Keratinocyte (primary cell): ENCODE measurements around the gene TMEM37. TPM values are rescaled to one million over a fixed set of nuclear protein-coding genes. Genes with fewer than 3 reads are reported as not detected.

Source experiments
- DNase-seq: peaks from one replicate; pipeline ENCODE4 v3.0.0-alpha.2; 2011; ENCODE audit warnings: low read depth, missing footprints, low spot score
- FAIRE-seq: peaks from 2 replicates; lab custom pipeline; 2011; peaks lifted over from hg19 to GRCh38; lab: Jason Lieb, UNC
- H2AFZ ChIP-seq: 2 replicates; pipeline ENCODE4 v1.6.0; 2012; ENCODE audit warnings: low read length, control low read depth, inconsistent platforms; ENCODE audit not compliant: control insufficient read depth
- H3K27ac ChIP-seq: 2 replicates; pipeline ENCODE4 v1.5.1; 2011; ENCODE audit warnings: low read length; ENCODE audit not compliant: control insufficient read depth, insufficient read depth
- H3K27me3 ChIP-seq: 3 replicates; pipeline ENCODE4 v1.6.0; 2011; ENCODE audit warnings: low read length; ENCODE audit not compliant: control insufficient read depth, insufficient read depth; ENCODE audit errors: extremely low read depth
- H3K36me3 ChIP-seq, 2 experiments: 2 replicates in 1 of 2; 3 replicates in 1 of 2; pipeline ENCODE4 v1.5.1; 2011; ENCODE audit warnings: low read length in 2 of 2, mild to moderate bottlenecking in 1 of 2; ENCODE audit not compliant: control insufficient read depth in 2 of 2, insufficient read depth in 2 of 2; ENCODE audit errors: extremely low read depth in 1 of 2
- H3K4me1 ChIP-seq: 3 replicates; pipeline ENCODE4 v1.5.1; 2011; ENCODE audit warnings: low read length; ENCODE audit not compliant: control insufficient read depth, insufficient read depth; ENCODE audit errors: extremely low read depth
- H3K4me2 ChIP-seq: 3 replicates; pipeline ENCODE4 v1.6.0; 2011; ENCODE audit warnings: low read depth, low read length; ENCODE audit not compliant: control insufficient read depth, insufficient read depth; ENCODE audit errors: extremely low read depth
- H3K4me3 ChIP-seq, 3 experiments: fragments of 200-600 bp in 1 of 3; sonication (generic) in 1 of 3; 2 replicates in 2 of 3; 3 replicates in 1 of 3; pipeline ENCODE4 v1.5.1; 2011 to 2016; ENCODE audit warnings: low read length in 3 of 3, mild to moderate bottlenecking in 3 of 3, control low read depth in 2 of 3, inconsistent platforms in 1 of 3, low read depth in 1 of 3, mixed read lengths in 1 of 3, mixed run types in 1 of 3, moderate library complexity in 1 of 3; ENCODE audit not compliant: control insufficient read depth in 2 of 3, insufficient read depth in 2 of 3; ENCODE audit errors: extremely low read depth in 1 of 3
- H3K79me2 ChIP-seq: 2 replicates; pipeline ENCODE4 v1.6.0; 2012; ENCODE audit warnings: low read length; ENCODE audit not compliant: control insufficient read depth, insufficient read depth
- H3K9ac ChIP-seq: 3 replicates; pipeline ENCODE4 v1.6.0; 2011; ENCODE audit warnings: low read length; ENCODE audit not compliant: control insufficient read depth, insufficient read depth; ENCODE audit errors: extremely low read depth
- H3K9me1 ChIP-seq: 3 replicates; pipeline ENCODE4 v1.6.0; 2011; ENCODE audit warnings: low read length; ENCODE audit not compliant: control insufficient read depth, insufficient read depth; ENCODE audit errors: extremely low read depth
- H3K9me3 ChIP-seq: 2 replicates; pipeline ENCODE4 v1.5.1; 2012; ENCODE audit warnings: low read depth, low read length; ENCODE audit not compliant: control insufficient read depth
- H4K20me1 ChIP-seq: 3 replicates; pipeline ENCODE4 v1.6.0; 2011; ENCODE audit warnings: low read length; ENCODE audit not compliant: control insufficient read depth, insufficient read depth; ENCODE audit errors: extremely low read depth
- CTCF ChIP-seq, 3 experiments: IDR thresholded peaks in 1 of 3; conservative IDR thresholded peaks in 1 of 3; optimal IDR thresholded peaks in 1 of 3; 2 replicates in 2 of 3; 3 replicates in 1 of 3; pipeline versions ENCODE3 to v1.5.1; 2011; ENCODE audit warnings: low read length in 3 of 3, mild to moderate bottlenecking in 3 of 3, moderate library complexity in 2 of 3, control low read depth in 1 of 3, inconsistent platforms in 1 of 3; ENCODE audit not compliant: insufficient read depth in 2 of 3; ENCODE audit errors: extremely low read depth in 1 of 3
- EZH2 ChIP-seq: IDR thresholded peaks from one replicate; pipeline ENCODE4 v1.6.1; 2012; ENCODE audit warnings: inconsistent platforms, mild to moderate bottlenecking, low read length, moderate library complexity
- dilution Hi-C: fragments of 300-500 bp; cut with MboI; formaldehyde crosslinking; loops from one replicate; pipeline ENCODE4 v1.7.0; 2020; ENCODE audit warnings: low sequenced_read_pairs; ENCODE audit not compliant: extremely low pct_ligation_motif_present
- polyA plus RNA-seq, 5 experiments: library from polyadenylated mRNA; depleted of rRNA in 3 of 5; stranded (reverse) in 3 of 5; stranded (forward) in 1 of 5; unstranded in 1 of 5; fragments of >200 nt; gene quantifications; 1 replicate in 1 of 5; 2 replicates in 3 of 5; 3 replicates in 1 of 5; pipeline versions ENCODE4 v1.2.1 to v1.2.3, GENCODE V29; 2011 to 2012; ENCODE audit warnings: missing spikeins in 2 of 5, low read depth in 1 of 5, low replicate concordance in 1 of 5

TMEM37 gene
- polyA plus RNA-seq, 1 donor (not counting 4 experiments of a cell fraction or from before 2014, with no cell fraction given), result 0.18 TPM

- Histone ChIP-seq H3K9me1 (no peaks in the 10 kb centered on the region), H3K27me3 (no peaks in the 10 kb centered on the region), H4K20me1 (no peaks in the 10 kb centered on the region), H3K79me2 (no peaks in the 10 kb centered on the region), H2AFZ (no peak overlapping the region), H3K4me1 (no peaks in the 10 kb centered on the region), H3K4me3 (no peak overlapping the region), H3K9me3 (no peaks in the 10 kb centered on the region), H3K36me3 (no peaks in the 10 kb centered on the region), H3K9ac (no peak overlapping the region), H3K27ac (no peak overlapping the region), H3K4me2 (no peak overlapping the region)
- DNase-seq, result no peak
- dilution Hi-C loops, result no loop called here
- no peak for TF ChIP-seq EZH2
- no peak for TF ChIP-seq CTCF (optimal IDR thresholded peaks at IDR 0.05 in 1 of 3, IDR thresholded peaks at IDR 0.05 in 1 of 3, conservative IDR thresholded peaks at IDR 0.05 in 1 of 3; ENCODE audit: extremely low read depth in 1 of 3, insufficient read depth in 2 of 3, low read length in 3 of 3)
- FAIRE-seq, result no peak
These were observed 48.5 kb downstream of the TMEM37 start for GRCh38 chr2:119480184-119480583.

- Histone ChIP-seq H3K4me3 (no peak overlapping the region), H4K20me1 (no peaks in the 10 kb centered on the region), H3K27me3 (no peaks in the 10 kb centered on the region), H3K79me2 (no peaks in the 10 kb centered on the region), H3K4me1 (no peaks in the 10 kb centered on the region), H3K27ac (no peak overlapping the region), H3K9me3 (no peaks in the 10 kb centered on the region), H3K9ac (no peak overlapping the region), H2AFZ (no peak overlapping the region), H3K36me3 (no peaks in the 10 kb centered on the region), H3K9me1 (no peaks in the 10 kb centered on the region), H3K4me2 (no peak overlapping the region)
- DNase-seq (no peak), FAIRE-seq (no peak)
- TF ChIP-seq EZH2 (no peak), CTCF (optimal IDR thresholded peaks at IDR 0.05 in 1 of 3, IDR thresholded peaks at IDR 0.05 in 1 of 3, conservative IDR thresholded peaks at IDR 0.05 in 1 of 3; ENCODE audit: extremely low read depth in 1 of 3, insufficient read depth in 2 of 3, low read length in 3 of 3) (no peak)
- dilution Hi-C loops, result no loop called here
These were observed 49.1 kb downstream of the TMEM37 start for GRCh38 chr2:119480718-119481142.
